HL-60 (cell line): ENCODE measurements around the gene AASDHPPT.

Experiments used
- DNase-seq, 2 experiments: peaks; one replicate each; pipeline ENCODE4 v3.0.0-alpha.2; 2010 to 2020; ENCODE audit warnings: low read depth in 1 of 2, low spot score in 1 of 2
- H3K27ac ChIP-seq: fragments of 250-450 bp; sonication (Bioruptor Pico); replicated peaks from 2 replicates; pipeline ENCODE4 v1.5.1; 2020; ENCODE audit warnings: mild to moderate bottlenecking, moderate library complexity
- H3K27me3 ChIP-seq: fragments of 250-450 bp; sonication (Bioruptor Pico); 2 replicates; pipeline ENCODE4 v1.5.1; 2021; ENCODE audit warnings: mild to moderate bottlenecking, moderate library complexity; ENCODE audit not compliant: insufficient read depth, poor library complexity, severe bottlenecking
- H3K4me3 ChIP-seq: replicated peaks from 2 replicates; pipeline ENCODE4 v1.5.1; 2011; ENCODE audit warnings: mild to moderate bottlenecking, control low read depth, low read length; ENCODE audit not compliant: insufficient read depth
- CTCF ChIP-seq: IDR thresholded peaks from one replicate; pipeline ENCODE4 v1.5.1; 2011; ENCODE audit warnings: low read length, control low read depth, inconsistent platforms; ENCODE audit not compliant: insufficient read depth
- GABPA ChIP-seq: IDR thresholded peaks from 2 replicates; pipeline ENCODE4 v1.6.1; 2012; ENCODE audit warnings: low read depth
- POLR2AphosphoS5 ChIP-seq: IDR thresholded peaks from 2 replicates; pipeline ENCODE4 v1.6.1; 2012; ENCODE audit warnings: low read depth
- REST ChIP-seq: IDR thresholded peaks from 2 replicates; pipeline ENCODE4 v1.6.1; 2012; ENCODE audit warnings: low read depth; ENCODE audit not compliant: insufficient replicate concordance
- SPI1 ChIP-seq: IDR thresholded peaks from 2 replicates; pipeline ENCODE4 v1.6.1; 2012; ENCODE audit warnings: low read depth, mild to moderate bottlenecking, borderline replicate concordance

Gene AASDHPPT

GRCh38 chr11:106031936-106032335 lies 45.5 kb upstream of the AASDHPPT start:
- DNase-seq, result no peak
- no peak overlapping the region for H3K4me3 ChIP-seq
- no peak for TF ChIP-seq CTCF
- no peak for TF ChIP-seq SPI1
- no peak for TF ChIP-seq REST
- no peak for TF ChIP-seq POLR2AphosphoS5
- no peak for TF ChIP-seq GABPA
- H3K27me3 ChIP-seq, result no peaks in the 10 kb centered on the region
- no peak overlapping the region for H3K27ac ChIP-seq

- no peak for TF ChIP-seq POLR2AphosphoS5
- no peak for TF ChIP-seq SPI1
- no peak for TF ChIP-seq GABPA
- TF ChIP-seq CTCF, result no peak
- no peak for TF ChIP-seq REST
Measured at GRCh38 chr11:106032861-106033260, 44.6 kb upstream of the AASDHPPT start.

GRCh38 chr11:106043540-106043939 lies 33.9 kb upstream of the AASDHPPT start:
- H3K4me3 ChIP-seq, result no peak overlapping the region

More at GRCh38 chr11:106032861-106033260, 44.6 kb upstream of the AASDHPPT start:
- H3K4me3 ChIP-seq, result no peak overlapping the region
- H3K27me3 ChIP-seq, result no peaks in the 10 kb centered on the region
- H3K27ac ChIP-seq, result no peak overlapping the region
- no peak for DNase-seq

More at GRCh38 chr11:106043540-106043939, 33.9 kb upstream of the AASDHPPT start:
- DNase-seq, result no peak
- TF ChIP-seq SPI1, result no peak
- TF ChIP-seq POLR2AphosphoS5, result no peak
- TF ChIP-seq REST, result no peak
- no peak for TF ChIP-seq CTCF
- no peak for TF ChIP-seq GABPA
- Histone ChIP-seq H3K27ac (no peak overlapping the region), H3K27me3 (no peaks in the 10 kb centered on the region)
